CD4-positive, alpha-beta T cell treated with Interleukin-1 beta for 1 hour (primary cell): ENCODE measurements around the gene ERG.

ENCODE experiments used
- DNase-seq, 2 donors: peaks; one replicate each; pipeline ENCODE4 v3.0.0-alpha.2; 2020 to 2022

The ERG gene

DNA sequence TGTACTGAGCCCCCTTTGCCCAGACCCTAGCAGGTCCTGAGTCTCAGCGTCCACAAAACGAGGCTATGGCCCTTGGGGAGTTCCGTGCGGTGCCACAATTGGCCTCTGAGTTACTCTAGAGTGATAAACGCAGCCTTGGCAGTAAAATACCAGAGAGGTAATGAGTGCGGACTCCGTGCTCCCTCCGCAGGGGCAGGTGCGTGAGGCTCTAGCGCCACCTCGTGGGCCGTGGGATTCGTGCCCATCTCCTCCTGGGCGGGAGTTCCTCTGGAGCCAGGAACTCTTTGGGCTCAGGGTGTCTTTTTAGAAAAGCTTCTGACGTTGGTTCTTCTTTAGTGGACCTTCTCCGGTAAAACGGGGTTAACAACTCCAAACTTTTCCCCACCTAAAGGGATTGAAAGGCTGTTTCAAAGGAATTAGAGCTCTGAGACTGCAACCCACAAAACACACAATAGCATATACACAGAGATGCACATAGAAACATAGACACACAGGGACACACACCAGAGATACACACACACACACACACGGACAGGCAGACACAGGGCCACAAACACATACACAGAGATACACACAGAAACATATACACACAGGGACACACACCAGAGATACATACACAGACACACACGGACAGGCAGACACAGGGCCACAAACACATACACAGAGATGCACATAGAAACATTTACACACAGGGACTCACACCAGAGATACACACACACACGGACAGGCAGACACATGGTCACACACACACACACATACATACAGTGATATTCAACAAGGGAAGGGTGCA, 142.1 kb downstream of the ERG start:
- peak; percentile 45 to 60 for DNase-seq

DNA sequence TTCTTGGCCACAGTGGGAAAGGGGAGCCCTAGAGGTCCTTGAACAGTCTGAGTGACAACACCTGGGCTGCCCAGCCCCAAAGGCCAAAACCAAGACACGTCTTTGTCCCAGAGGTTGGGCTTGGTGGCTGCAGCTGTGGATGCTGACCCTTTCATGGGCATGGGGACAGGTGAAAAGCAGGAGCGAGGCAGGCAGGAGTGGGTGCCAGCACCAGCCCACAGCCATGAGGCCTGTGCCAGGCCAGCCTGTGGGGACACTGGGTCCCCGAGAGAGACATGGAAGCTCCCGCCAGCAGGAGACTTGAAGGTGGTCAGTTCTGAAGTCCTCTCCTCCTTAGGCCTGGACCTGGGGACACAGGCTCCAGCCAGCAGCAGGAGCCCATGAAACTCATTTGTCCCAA, 142.9 kb downstream of the ERG start:
- no peak for DNase-seq

DNA sequence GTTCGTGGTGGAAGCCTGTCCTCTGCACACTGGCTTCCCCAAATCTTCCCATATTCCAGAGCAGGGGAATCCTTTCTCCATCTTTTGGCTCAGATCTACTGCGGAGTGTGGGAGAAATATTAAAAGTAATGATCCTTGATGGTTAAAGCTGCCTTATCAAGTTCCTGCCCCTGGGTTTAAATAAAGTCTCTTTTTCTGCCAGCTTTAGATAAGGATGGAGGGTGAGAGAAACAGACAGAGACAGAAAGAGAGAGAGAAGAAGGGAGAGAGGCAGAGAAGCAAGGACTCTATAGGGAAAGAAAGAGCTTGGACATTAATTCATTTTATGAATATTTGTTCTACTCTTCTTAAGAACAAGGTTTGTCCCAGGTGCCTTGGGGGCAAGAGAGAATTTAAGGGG, 143.5 kb downstream of the ERG start:
- DNase-seq, result no peak

DNA sequence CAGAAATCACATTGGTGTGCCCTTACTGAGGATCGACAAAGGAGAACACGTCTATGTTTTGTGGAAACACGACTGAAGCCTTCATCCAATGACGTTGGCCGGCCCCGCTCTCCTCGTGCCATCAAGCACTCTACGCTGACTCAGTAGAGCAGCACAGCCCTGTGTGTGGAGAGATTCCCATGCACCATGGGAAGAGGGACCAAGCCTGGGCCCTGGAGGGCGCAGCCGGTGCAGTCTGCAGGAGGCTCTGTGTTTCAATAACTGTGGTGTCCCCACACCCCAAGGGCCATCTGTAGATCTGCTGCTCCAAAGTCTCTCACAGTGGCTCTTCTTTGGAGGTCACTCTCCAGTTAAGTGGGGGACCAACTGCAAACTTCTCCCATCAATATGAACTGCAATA, 144.0 kb downstream of the ERG start:
- DNase-seq, result no peak

- peak; percentile 24 to 34 for DNase-seq
Observed at GRCh38 chr21:38352536-38353219, 145.6 kb downstream of the ERG start.

GRCh38 chr21:38351961-38352521, 146.2 kb downstream of the ERG start:
- DNase-seq, result no peak

GRCh38 chr21:38351176-38351959, 146.9 kb downstream of the ERG start:
- DNase-seq, result no peak

DNA sequence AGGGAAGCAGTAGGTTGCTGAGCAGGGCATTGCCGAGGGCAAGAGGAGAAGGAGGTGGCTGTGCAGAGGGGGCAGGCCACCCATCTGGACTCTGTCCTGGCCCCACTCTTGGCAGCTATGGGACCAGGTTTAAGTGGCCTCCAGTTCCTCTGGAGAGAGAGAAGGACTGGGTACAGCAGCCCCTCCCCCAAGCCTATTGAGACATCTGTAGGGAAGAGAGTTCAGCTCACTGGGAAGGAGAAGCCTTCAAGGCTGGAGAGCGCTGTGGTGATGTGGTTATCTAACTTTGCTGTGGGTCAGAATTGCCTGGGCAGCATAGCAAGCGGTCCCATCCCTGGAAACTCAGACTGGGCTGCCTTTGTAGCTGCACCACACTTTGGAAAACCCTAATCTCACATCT, 147.6 kb downstream of the ERG start:
- DNase-seq, result peak in 1 of 2 donors; percentile 19

GRCh38 chr21:38349977-38350376, 148.3 kb downstream of the ERG start:
- DNase-seq, result no peak

DNA sequence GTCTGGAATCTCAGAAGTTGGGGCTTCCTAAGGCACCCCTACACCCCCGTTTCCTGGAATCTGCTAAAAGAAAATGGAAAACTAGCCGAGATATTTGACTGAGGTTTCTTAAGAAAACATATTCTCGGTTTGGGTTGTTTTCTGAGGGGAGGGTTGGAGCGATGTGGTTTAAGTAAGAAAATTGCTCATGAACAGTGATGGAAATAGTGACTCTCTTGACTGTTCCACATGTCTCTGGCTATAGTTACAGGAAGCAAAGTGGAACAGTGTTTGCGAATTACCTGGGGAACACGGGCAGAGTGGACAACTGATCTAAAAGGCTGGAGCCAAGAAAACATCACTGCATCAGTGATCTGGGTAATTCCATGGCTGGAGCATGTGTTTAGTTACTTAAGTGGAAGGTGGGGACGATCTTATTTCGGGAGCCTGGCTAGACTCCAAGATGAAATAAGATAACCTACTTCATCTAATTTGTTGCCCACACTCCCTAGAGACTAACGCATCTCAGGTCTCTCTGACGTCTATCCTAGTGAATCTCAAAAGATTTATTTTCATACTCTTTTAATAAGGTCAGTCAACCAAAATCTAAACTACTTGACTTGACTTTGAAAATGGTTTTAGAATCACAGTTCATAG, 149.0 kb downstream of the ERG start:
- DNase-seq, result no peak

DNA sequence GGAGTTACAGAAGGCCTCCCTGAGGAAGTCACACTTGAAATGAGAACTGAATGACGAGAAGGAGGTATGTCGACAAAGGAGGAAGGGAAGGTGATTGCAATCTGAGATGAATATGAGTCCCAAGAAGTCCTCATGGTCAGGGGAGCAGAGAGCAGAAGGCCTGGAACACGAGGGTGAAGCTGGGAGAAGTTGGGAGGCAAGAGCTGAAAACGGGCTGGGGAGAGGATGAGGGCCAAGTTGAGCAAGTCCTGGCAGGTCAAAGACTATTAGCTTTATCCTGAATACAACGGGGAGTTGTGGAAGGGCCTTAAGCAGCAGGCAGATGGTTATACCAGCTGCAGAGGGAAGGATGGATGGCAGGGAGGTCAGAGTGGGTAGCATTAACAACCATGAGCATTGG, 152.0 kb downstream of the ERG start:
- DNase-seq, result no peak

GRCh38 chr21:38343691-38344090, 154.6 kb downstream of the ERG start:
- DNase-seq, result no peak

GRCh38 chr21:38342739-38343138, 155.5 kb downstream of the ERG start:
- no peak for DNase-seq

DNA sequence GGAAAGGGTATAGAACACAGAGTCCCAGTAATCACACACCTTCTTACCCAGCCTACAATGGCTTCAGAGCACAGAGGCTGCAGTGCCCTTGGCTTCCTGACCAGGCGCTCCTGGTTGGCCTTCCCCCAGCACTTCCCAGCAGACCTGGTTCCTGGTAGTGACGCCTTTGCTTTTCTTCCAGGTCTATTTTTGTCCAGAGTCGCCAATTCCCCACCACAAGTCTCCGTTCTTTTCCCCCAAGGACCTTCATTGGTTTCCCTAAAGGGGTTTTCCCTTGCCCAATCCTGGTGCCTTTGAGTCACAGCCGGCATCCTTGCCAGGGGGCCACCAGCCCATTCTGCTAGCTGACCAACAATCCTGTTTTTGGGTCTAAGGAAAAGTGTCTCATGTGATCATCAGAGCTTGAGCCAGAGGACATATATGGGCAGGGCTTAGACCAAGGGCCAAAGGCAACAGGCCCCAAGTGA, 156.7 kb downstream of the ERG start:
- DNase-seq, result no peak

- no peak for DNase-seq
Observed at GRCh38 chr21:38340131-38340530, 158.1 kb downstream of the ERG start.

- no peak for DNase-seq
Observed at GRCh38 chr21:38337793-38338192, 160.5 kb downstream of the ERG start.

- no peak for DNase-seq
Observed at GRCh38 chr21:38334866-38335265, 163.4 kb downstream of the ERG start.

GRCh38 chr21:38333301-38334272, 164.7 kb downstream of the ERG start:
- DNase-seq, result no peak

GRCh38 chr21:38330666-38331065, 167.6 kb downstream of the ERG start:
- no peak for DNase-seq
